Fibroblast of villous mesenchyme (primary cell): Measurements from ENCODE around the gene NLGN1. TPM values are rescaled to one million over a fixed set of nuclear protein-coding genes. Genes with fewer than 3 reads are reported as not detected.

Experiments used
- DNase-seq: peaks from one replicate; pipeline ENCODE4 v3.0.0-alpha.2; 2010; ENCODE audit warnings: low read depth
- H3K4me3 ChIP-seq: 2 replicates; pipeline ENCODE4 v1.5.1; 2011; ENCODE audit warnings: low read depth, mild to moderate bottlenecking, low read length
- total RNA-seq: library from RNA; depleted of rRNA; stranded (reverse); fragments of >200 nt; gene quantifications from 2 replicates; pipeline ENCODE4 v1.2.3, GENCODE V29; 2012
- TF ChIP-seq, protein P1 (sequence below): IDR thresholded peaks from 2 replicates; pipeline ENCODE4 v1.5.1; 2012; ENCODE audit warnings: low read depth, mild to moderate bottlenecking, low read length; ENCODE audit not compliant: insufficient read depth

Gene NLGN1
- total RNA-seq, 1 donor = 18.1 TPM

DNA sequence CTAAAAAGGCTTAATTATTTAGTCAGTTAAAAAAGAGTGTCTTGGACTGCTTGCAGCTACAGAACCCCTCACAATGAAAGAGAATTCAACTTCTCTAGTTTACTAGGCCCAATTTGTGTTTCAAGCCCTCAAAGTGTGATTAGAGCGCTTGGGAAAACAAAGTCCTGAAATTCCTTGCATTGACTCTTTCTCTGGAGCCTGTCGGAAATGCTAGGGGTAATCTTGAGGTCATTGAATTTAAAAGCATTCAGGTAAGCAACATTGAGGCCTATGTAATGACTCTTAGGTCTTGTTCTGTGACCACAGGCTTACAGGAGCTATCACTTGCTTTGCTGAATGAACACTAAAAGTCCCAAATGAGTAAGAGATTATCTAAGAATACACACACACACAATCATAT lies 186.0 kb downstream of the NLGN1 start:
- no peak overlapping the region for H3K4me3 ChIP-seq
- TF ChIP-seq, protein P1, sequence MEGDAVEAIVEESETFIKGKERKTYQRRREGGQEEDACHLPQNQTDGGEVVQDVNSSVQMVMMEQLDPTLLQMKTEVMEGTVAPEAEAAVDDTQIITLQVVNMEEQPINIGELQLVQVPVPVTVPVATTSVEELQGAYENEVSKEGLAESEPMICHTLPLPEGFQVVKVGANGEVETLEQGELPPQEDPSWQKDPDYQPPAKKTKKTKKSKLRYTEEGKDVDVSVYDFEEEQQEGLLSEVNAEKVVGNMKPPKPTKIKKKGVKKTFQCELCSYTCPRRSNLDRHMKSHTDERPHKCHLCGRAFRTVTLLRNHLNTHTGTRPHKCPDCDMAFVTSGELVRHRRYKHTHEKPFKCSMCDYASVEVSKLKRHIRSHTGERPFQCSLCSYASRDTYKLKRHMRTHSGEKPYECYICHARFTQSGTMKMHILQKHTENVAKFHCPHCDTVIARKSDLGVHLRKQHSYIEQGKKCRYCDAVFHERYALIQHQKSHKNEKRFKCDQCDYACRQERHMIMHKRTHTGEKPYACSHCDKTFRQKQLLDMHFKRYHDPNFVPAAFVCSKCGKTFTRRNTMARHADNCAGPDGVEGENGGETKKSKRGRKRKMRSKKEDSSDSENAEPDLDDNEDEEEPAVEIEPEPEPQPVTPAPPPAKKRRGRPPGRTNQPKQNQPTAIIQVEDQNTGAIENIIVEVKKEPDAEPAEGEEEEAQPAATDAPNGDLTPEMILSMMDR = no peak
- no peak for DNase-seq

DNA sequence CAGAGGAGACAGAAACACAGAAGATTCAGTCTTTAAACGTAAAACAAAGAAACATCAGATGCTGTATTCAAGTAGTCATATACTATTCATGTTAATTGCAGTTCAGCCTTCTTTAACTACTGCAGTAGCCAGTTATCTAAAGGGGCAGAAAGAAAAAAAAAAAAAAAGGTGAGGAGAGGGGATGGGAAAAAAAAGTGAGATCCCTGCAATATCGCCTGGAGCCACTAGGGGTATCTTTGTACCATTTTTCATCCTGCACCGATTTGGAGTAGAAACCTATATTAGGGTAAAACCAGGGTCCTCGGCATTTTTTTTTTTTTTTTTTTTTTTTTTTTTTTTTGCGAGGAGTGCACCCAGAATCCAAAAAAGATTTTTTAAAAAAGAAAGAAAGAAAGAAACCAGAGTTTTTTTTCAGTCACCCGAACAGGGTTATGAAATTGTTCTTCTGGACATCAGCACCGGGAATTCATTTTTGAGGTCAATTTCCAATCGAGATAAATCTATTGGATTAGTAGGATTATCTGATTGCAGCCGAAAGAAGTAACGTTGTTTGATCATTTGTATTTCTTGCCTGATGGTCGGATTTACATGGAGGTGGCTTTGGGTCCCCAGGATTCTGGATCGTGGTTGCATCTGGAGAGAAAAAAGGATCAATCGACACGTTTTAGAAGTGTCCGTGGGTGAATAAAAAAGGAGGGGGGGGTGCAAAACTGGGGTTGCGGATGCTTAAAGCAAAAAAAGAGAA lies 186.7 kb downstream of the NLGN1 start:
- DNase-seq = peak; percentile 19
- H3K4me3 ChIP-seq = peak overlapping the region; percentile 48
- TF ChIP-seq, protein P1 = peak; percentile 55

DNA sequence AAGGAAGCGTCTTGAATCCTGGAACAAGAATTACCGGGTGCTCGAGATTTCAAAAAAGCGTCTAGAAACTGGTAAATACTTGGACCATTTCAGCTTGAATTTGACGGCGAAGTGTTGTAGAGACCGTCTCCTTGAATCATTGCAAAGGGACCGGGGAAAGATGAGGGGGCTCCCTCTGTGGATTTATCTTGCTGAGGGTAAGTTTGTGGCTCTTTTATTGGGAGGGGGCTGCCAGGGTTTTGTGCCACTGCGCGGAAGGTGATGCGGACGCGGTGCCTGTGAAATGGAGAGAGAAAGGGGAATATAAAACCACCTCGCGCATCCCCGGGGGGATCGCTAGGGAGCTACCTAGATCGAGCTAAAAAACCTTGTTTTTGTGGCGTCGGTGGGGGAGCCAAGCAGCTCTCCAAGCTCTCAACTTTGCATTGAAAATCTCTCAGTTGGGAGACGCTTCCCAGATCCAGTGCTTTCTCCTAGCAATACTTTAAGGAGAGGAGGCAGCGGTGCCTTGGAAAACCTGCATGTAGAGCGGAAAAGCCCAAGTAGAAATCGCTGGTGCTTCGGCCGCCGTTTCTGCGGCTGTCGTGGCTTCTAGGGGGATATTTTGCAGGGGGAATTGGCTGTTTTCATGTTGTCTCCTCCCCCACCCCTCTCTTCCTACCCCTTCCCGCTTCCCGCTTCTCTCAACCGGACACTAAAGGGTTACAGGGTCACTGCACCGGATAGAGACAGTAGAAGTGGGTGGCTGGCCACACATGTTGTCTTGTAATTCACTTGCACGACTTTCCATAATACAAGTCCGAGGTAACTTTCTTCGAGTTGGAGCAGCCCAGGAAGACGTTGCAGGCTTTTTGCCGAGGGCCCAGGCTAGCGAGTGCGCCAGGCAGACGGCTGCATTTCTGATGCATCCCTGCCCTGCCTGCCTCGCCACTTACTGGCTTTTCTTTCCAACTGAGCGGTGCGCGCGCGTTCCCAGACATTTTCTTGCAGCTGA lies 187.6 kb downstream of the NLGN1 start:
- TF ChIP-seq, protein P1 = no peak
- peak; percentile 12 for DNase-seq
- peak overlapping the region; percentile 48 for H3K4me3 ChIP-seq

DNA sequence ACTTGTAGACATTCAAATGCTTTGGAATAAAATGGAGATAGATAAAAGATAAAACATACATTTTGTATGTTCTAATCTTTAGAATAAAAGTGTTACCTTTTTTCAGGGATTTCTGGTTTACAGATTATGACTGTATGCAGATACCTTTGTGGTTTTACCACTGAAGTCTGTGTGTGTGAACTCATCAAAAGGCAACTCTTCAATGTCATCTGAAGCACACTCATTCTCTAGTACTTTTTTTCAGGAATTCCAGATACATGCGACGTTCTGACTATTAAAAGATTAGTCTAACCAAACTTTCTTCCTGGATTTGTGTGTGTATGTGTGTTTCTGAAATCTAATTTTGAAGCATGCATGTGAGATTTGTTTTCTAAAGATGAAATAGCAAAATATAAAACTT lies 188.6 kb downstream of the NLGN1 start:
- no peak for DNase-seq
- TF ChIP-seq, protein P1 = no peak
- H3K4me3 ChIP-seq = no peak overlapping the region

DNA sequence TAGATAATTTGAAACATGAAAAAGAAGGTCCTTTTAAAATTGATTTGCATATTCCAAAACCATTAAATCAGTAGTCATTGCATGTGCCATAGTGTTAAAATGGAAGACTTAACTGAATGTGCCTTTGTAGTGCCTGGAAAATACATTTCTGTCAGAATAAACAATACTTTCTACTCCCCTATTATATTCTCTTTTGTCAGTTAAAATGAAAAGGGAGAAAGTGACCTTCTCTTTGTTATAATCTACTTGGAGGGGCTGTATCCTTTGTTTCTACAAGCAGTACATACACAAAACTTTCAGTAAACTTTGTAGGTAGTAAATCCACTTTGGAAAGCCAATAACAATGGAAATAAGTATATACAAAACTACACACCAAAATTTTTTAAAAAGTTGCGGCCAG lies 189.5 kb downstream of the NLGN1 start:
- no peak for DNase-seq
- no peak overlapping the region for H3K4me3 ChIP-seq
- TF ChIP-seq, protein P1 = no peak

DNA sequence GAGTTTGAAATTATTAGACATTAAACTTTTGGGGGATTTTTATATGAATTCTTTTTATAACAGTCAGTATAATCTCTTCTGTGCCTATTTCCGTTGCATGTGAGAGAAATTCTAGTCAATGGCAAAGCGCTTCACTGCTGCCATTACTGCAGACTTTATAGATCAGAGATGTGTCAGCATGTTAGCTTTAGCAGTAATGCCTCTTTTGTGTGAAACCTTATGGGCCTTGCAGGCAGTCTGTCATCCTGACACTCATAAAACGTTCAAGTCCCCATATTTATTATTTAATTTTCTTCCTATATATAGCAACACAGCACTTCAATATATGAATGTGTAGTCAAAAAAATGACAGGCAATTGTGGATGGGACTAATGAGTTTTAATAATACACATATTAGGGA lies 191.0 kb downstream of the NLGN1 start:
- TF ChIP-seq, protein P1 = no peak
- DNase-seq = no peak
- no peak overlapping the region for H3K4me3 ChIP-seq
